Testis (tissue), 2 donors: ENCODE data around the gene EEIG2.

Experiments used
- POLR2A ChIP-seq: fragments of 450-650 bp; IDR thresholded peaks from one replicate; pipeline ENCODE4 v1.6.1; 2017; ENCODE audit warnings: antibody characterized with exemption, mild to moderate bottlenecking, moderate library complexity
- TF ChIP-seq, protein P1 (sequence below), 3 experiments: fragments of 450-650 bp in 2 of 3; fragments of 200-600 bp in 1 of 3; sonication (generic) in 1 of 3; IDR thresholded peaks; one replicate each; pipeline ENCODE4 v1.5.1; 2016 to 2019; ENCODE audit warnings: antibody characterized with exemption in 3 of 3, mild to moderate bottlenecking in 2 of 3, moderate library complexity in 1 of 3

GRCh38 chr1:108600504-108600903, 40.6 kb downstream of the EEIG2 start:
- TF ChIP-seq, protein P1, sequence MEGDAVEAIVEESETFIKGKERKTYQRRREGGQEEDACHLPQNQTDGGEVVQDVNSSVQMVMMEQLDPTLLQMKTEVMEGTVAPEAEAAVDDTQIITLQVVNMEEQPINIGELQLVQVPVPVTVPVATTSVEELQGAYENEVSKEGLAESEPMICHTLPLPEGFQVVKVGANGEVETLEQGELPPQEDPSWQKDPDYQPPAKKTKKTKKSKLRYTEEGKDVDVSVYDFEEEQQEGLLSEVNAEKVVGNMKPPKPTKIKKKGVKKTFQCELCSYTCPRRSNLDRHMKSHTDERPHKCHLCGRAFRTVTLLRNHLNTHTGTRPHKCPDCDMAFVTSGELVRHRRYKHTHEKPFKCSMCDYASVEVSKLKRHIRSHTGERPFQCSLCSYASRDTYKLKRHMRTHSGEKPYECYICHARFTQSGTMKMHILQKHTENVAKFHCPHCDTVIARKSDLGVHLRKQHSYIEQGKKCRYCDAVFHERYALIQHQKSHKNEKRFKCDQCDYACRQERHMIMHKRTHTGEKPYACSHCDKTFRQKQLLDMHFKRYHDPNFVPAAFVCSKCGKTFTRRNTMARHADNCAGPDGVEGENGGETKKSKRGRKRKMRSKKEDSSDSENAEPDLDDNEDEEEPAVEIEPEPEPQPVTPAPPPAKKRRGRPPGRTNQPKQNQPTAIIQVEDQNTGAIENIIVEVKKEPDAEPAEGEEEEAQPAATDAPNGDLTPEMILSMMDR (IDR thresholded peaks at IDR 0.05), result no peak
- no peak for TF ChIP-seq POLR2A
